ENCODE measurements around the gene AGAP5.

AGAP5 gene

DNA sequence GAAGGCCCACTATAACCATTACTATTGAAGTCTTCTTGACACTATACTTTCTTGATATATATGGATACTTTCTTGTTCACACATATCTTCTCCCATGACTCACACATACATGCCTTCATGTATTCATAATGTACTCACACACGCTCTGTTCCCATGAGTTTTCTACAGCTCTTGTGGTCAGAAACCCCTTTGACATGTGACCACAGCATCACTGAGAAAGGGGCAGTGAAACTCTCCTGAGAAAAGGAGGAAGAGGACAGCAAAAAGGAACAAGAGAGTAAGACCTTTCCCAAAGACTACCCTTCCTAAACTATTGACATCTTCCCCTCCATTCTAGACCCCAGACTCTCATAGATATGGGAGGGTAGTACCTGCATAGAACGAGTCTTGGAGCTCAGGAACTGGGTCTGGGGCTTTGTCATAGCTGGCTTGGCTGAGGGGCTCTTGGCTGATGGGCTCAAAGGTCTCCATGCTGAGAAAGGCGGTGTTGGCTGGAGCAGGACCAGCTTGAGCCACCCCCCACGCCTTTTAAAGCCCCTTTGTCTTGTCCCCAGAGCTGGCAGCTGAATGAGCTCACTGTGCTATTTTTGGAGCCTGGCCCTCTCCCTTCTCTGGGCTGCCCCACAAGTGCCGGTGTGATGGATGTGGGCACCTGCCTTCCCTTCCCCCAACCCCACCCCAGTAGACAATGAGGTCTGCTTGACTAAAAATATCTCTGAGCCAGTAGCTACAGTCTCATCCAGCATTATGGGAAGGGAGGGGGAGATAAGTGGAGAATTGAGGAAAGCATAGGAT is 47.2 kb downstream of the AGAP5 start:
- DNase-seq: no peak

DNA sequence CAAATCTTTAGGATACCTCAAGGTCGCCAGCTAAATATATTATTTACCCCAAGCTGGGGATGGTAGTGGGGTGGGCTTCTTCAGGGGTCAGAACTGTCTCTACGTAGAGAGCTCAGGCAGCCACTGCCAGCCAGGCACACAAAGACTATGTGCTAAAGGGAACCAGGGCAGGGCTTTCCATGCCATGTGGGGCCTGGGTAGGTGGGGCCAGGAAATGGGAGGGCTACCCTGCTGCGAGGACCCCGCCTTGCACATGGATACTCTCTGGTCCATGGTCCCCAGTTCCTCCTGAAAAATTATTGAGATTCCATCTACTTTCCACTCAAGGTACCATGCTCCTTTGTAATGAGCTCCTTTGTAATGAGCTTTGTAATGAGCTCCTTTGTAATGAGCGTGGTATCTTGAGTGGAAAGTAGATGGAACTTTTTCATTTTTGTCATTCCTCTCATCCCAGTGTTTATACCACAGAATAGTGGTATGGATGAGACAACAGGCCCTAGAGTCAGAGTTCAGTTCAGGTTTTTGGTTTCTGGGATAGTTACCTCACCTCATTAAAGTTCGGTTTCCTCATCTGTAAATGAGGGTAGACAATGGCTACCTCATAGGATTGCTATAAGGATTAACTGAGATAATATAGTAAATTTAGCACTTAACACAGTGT is 47.9 kb downstream of the AGAP5 start:
- no peak for DNase-seq

DNA sequence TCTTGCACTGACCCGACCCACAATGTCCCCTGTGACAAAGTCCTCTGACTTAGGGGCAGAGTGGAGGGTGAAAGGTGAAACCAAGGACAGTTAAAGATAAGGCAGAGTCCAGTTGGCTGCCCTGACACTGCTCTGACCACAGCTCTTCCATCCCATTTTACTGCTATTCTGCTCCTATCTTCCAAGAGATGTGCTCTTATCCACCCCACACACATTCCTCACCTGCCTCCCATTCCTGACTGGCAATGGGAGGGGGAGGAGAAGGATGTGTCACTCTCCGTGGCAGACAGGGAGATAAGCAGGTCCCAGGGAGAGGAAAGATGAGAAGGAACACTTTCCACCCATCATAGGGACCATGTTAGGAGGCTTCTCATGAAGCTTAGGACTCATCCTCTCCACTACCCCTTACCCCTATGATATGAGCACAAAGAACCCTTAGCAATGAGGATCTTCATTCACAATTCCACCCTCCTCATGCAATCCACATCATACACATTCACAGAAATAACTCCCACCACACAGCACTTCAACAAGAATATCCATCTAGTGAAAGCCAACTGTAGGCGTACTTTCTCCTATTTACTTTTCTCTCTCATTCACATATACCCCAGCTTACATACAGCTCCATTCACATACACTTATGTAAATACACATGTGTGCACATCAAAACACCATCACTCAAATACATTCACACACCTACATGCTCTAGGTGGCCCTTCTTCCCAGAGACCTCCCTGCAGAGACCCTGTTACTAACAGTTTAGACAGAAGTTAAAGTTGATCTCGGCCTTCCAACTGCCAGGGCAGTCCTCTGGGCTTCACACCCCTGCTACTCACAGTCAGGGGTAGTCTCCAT is 48.7 kb downstream of the AGAP5 start:
- DNase-seq: no peak

DNA sequence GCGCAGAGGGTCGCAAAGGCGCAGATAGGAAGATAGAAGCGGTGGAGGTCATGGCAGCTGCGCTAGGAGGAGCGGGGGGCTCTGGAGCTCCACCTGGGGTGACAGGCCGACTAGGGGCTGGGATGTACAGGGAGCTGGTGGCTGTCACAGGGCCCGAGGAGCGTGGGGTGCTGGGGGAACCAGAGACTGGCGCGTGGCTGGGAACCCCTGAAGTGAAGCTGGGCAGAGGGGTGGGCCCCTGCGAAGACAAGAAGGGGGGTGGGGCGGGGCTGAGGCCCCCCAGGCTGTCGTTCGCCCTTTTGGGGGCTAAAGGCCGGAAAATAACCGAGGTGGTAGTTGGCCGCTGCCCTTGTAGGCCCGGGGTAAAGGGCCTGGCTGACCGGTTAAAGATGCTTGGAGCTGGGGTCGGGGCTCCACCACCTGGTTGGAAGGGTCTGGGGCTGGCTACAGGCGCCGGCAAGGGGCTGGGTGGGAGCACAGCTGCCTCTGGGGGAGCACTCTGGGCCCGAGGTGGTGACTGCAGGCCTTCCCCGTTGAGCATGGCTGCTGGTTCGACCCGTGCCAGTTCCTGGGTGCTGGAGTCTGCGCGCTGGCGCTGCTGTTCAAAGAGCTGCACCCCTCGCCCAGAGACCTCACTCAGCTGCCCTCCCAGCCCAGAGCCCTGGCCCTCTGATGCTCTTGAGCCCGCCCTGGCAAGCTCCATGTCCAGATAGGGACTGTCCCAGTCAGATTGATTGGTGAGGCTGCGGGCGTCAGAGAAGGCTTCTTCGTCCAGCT is 49.8 kb downstream of the AGAP5 start:
- DNase-seq: peak; percentile 31

DNA sequence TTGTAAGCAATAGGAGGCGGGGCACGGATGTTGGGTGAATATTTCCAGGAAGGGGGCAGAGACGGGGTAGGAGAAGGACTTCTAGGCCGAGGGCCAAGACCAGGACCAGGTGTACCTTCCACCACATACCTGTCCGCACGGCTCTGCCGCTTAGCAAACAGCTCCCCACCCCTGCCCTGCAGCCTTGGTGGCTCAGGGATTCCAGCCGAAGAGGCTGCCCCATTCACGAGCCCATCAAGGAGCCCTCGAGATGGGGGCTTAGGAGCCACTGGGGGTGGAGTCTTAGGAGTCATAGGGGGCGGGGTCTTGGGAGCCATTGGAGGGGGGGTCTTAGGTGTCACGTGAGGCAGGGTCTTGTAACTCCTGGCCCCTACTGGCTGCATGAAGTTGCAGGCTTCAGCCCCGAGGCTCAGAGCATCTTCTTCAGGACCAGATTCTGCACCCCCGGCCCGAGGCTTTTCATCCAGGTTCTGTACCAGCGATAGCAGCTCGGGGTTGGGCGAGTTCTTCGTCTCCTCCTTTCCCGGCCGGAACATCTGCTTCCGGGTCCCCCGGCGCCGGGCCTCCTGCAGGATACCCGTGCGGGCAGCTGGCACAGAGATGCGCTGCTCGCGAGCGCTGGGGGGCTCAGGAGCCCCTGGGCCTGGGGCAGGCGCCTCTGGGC is 50.6 kb downstream of the AGAP5 start:
- DNase-seq: peak; percentile 88

DNA sequence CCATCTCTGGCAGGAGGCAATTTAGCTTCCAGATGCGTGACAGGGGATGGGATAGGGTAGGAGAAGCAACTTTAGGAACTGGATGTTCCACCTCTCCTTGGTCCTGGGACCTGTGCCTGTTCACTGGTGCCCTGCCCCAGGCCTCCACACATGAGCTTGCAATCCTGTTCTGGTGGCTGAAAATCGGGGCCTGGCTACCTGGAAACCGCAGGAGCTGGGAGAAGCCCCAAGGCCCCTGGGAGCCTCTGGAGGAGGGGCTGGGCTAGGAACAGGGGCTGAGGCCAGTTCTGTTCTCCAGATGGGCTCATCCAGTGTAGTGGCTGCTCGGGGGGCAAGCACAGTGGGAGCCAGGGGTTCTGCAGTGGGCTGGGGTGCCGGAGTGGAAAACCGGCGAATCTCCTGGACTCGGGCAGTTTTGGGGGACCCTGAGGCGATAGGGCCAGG is 51.3 kb downstream of the AGAP5 start:
- peak; percentile 38 for DNase-seq

DNA sequence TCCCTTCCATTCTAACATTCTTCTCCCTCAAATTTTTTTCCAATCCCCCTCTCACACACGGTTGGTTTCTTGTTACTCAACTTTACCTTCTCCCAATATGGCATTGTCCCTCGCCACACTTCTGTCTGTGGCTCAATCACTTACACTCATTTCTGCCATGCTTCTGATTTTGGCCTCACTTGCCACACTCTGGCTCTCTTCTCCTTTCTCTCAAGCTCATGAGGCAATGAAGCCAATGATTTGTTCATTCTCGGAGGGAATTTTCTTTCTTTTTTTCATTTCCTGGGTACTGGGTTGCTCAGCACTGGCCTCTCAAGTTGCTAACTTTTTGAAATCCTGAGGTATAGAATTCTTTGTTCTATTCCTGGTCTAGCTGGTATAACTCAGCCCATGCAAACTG is 52.7 kb downstream of the AGAP5 start:
- DNase-seq: no peak

DNA sequence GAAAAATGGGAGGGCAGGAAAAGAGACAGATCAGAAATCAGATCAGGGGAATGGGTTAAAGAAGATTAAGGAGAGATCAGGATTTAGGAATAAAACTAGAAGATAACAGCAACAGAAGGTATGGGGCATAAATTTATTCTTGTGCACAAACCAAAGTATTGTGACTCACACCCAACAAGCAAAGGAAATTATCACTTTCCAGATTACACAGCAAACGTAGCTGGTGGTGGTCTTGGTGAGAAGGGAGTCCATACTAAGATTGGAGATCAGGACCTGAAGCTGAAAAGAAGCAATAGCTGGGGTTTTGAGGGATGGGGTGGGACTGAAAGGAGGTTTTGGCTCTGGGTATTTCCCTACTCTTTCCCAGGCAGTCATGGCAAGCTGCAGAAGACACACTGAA is 53.1 kb downstream of the AGAP5 start:
- DNase-seq: no peak

DNA sequence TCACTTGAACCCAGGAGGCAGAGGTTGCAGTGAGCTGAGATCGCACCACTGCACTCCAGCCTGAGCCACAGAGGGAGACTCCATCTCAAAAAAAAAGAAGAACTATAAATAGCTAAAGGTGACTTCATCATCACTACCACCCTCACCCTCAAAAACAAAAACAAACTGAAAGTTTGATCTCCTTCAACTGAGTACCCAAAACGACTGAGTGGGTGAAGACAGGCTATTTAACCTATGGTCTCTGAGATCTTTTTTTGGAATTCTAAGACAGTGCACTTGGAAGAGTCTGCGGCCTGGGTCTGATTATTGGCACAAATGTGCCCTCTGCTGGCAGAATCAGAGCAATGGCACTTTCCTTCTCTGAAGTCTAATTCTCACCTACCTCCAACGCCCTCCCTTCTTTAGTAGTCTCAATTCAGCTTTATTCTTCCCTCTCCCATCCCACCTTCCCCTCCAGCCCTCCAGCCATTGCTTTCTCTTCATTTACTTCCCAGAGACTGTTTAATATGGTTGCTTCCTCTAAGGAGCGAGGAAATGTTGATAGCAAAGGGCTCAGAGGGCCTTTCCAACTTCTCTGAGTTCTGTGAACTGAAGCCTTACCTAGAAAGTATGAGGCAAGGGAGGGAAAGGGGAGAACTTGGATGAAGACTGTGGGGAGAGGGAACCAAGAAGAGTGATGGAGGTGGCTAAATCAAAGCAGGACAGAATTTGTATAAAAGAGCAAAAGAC is 53.7 kb downstream of the AGAP5 start:
- peak; percentile 79 for DNase-seq

DNA sequence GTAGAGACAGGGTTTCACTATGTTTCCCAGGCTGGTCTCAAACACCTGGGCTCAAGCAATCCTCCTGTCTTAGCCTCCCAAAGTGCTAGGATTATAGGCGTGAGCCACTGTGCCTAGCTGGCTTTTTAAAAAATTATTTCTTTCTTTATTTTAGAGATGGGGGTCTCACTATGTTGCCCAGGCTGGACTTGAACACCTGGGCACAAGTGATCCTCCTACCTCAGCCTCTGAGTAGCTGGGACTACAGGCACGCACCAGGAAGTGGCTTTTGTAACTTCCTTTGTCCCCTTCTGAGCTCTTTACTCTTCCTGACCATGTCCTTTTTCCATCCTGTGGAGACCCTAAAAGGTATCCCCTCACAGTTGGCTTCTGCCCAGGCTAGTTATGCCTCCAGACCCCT is 54.5 kb downstream of the AGAP5 start:
- DNase-seq: no peak

DNA sequence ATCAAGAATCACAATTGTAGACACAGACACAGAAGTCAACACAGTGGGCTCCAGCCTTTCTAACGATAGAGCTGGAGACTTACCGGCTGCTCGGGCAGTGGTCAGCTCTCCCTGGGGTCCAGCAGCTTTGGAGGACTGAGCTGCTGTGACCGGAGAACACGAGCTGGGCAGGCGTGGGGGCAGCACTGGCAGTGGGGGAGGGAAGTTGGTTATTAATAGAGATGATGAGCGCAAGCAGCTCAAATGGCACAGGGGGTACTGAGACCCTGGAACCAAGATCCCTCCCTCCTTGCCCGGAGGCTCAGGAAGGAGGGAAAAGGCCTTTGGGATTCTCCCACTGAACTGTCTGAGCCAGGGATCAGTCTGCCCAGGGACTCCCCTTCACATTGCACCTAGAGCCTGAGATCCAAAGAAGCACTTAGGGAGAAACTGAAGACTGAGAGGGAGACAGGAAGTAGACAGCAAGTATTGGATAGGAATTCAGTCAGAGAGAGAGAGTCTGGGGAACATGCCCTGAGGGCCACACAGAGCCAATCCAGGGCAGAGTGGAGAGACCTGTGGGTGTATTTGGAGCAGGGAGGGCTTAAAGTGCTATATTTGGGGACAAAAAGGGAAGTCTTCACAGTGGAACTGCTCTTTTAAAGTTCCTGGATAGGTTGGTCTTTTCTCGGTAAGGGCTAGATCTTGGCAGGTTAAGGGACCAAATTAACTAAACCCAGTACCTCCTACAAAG is 56.4 kb downstream of the AGAP5 start, which contains the start of gene MYOZ1:
TSS of gene MYOZ1 (minus strand) at position 147 of the 733 bp plus-strand sequence. CDS start 1,457 bp downstream, outside the sequence.
- no peak for DNase-seq

DNA sequence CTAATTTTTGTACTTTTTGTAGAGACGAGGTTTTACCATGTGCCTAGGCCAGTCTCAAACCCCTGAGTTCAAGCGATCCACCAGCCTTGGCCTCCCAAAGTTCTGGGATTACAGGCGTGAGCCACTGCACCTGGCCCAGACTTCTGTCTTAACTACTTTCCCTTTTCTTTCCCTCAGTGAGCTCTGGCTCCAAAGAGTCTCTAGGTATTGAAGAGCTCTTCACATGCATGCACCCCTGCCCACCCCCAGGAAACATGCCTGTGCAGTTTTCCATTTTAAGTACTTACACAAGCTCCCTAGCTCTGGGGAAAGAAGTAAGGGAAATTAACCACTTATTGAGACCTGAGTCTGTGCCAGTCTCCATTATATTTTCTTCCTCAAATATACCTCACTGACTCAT is 58.6 kb downstream of the AGAP5 start:
- DNase-seq: no peak

DNA sequence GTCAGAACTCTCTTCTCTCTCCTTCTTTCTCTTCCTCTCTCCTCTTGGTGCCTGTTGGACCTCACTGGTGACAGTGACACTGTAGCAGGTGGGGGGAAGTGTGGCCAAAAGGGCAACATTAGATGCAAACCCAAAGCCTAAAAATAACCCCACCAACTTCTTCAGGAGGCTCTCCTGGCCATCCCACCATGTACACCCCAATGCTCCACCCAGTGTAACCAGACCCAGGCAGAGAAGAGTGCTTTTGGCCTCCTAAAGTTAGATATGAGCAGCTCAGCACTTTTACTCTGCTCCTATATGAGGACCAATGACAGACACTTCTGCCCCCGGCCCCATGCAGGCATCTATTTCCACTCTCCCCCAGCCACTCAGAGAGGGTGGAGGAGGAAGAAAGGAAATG is 62.1 kb downstream of the AGAP5 start:
- DNase-seq: no peak

DNA sequence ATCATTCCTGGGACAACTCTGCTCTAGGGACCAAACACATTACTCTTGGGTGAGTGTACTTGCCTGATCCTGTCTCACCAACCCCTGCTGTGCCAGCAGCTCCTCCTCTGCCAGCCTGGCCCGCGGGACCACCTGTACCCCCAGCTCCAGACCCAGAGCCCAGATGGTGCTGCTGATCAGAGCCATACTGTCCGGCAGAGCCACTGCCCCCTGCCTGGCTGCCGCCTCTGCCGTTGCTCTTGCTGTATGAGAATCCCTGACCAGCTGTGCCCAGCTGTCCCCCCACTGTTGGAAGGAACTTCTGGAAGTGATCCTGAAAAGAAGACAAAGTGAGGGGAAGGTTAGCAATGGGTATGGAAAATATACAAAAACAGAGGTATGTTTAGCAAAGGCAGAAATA is 63.5 kb downstream of the AGAP5 start:
- DNase-seq: no peak

DNA sequence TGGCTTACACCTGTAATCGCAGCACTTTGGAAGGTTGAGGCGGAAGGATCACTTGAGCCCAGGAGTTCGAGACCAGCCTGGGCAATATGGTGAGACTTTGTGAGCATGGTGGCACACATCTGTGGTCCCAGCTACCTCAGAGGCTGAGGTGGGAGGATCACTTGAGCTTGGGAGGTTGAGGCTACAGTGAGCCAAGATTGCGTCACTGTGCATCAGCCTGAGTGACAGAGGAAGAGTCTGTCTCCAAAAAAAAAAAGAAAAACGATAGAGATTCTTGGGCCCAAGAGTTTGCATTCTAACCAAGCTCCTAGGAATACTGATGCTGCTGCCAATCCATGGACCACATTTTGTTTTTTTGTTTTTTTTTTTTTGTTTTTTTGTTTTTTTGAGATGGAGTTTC is 68.7 kb downstream of the AGAP5 start:
- no peak for DNase-seq

DNA sequence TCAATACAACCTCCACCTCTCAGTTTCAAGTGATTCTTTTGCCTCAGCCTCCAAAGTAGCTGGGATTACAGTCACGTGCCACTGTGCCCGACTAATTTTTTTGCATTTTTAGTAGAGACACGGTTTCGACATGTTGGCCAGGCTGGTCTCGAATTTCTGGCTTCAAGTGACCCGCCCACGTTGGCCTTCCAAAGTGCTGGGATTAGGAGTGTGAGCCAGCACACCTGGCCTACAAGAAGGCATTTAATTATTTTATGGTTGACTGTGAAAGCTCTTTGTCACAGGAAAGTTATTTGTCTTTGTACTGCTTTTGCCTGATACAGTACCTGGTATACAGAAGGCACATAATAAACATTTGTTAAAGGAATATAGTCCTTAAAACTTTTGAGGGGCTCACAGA is 69.5 kb downstream of the AGAP5 start:
- DNase-seq: no peak

DNA sequence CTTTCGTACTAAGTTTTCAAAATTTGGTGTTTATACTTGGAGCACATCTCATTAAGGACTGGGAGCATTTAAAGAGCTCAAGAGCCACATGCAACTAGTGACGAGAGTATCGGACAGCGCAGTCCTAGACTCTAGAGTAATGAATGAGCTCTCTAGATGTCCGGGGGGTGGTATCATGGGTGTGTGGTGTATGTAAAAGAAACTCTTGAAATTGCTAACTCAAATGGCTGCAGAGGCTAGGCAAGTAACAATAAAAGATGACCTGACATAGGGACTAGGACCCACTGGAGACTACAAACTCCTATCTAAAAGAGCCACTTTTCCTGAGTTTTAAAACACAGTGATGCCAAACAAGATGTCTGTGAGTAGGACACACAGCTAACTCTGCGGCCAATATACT is 70.6 kb downstream of the AGAP5 start:
- no peak for DNase-seq

DNA sequence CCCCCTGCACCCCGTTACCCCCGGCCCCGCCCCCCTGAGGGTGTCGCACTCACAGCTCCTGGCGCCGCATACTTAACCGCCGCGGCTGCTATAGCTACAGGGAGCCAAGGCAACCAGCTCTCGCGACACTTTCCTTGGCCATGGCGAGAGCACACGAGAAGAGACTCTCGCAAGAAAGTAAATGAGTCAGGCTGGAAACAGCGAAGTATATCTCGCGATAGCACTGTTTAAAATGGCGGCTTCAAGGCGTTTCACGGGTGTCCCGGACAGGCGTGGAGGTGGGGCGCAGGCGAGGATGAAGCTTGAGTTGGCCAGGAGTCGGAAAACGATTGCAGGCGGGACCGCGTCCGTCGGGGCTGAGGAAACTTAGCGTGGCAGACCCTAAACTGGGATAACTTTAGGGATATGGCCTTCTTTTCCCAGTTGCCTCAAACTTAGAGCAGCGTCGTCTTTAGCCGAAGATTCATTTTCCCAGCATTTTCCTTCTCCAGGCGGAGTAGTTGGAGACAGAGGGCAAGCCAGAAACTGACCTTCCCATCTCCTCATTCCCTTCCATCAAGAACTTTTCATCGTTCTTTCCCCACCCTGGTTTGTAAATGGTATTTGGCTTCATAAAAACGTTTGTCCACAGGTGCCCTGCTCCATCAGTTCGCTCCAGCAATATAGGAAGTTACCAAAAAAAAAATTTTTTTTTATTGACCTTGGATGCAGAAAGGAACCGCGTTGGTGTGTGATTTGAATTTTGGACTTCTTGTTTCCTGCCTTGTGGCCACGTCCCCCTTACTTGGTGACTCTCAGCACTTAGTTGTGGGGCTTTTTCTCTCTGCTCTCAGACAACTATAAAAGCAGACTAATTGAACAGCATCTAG is 71.8 kb downstream of the AGAP5 start:
- DNase-seq: peak; percentile 93
